VCaP (cell line): ENCODE data around the gene PHACTR3.

Experiments used
- H3K27ac ChIP-seq: fragments of 450-650 bp; 2 replicates; pipeline ENCODE4 v1.5.1; 2017
- CTCF ChIP-seq: fragments of 450-650 bp; conservative IDR thresholded peaks from 2 replicates; pipeline ENCODE4 v1.5.1; 2017; ENCODE audit warnings: mild to moderate bottlenecking, moderate library complexity

PHACTR3 gene

GRCh38 chr20:59665656-59666555 is 61.6 kb downstream of the PHACTR3 start:
- no peak overlapping the region for H3K27ac ChIP-seq
- no peak for TF ChIP-seq CTCF

- no peak for TF ChIP-seq CTCF
- no peak overlapping the region for H3K27ac ChIP-seq
Observed at GRCh38 chr20:59666586-59666985, 62.2 kb downstream of the PHACTR3 start.

GRCh38 chr20:59667131-59667530 is 62.8 kb downstream of the PHACTR3 start:
- no peak for TF ChIP-seq CTCF

GRCh38 chr20:59667981-59668515 is 63.7 kb downstream of the PHACTR3 start:
- H3K27ac ChIP-seq: no peak overlapping the region
- TF ChIP-seq CTCF: no peak

More at GRCh38 chr20:59667131-59667530, 62.8 kb downstream of the PHACTR3 start:
- H3K27ac ChIP-seq: no peak overlapping the region

GRCh38 chr20:59668926-59669850 is 64.8 kb downstream of the PHACTR3 start:
- TF ChIP-seq CTCF: no peak
- no peak overlapping the region for H3K27ac ChIP-seq

- TF ChIP-seq CTCF: no peak
- H3K27ac ChIP-seq: no peak overlapping the region
Observed at GRCh38 chr20:59670786-59671492, 66.6 kb downstream of the PHACTR3 start.
